Stomach smooth muscle (tissue), 2 donors: ENCODE data around the gene MALAT1.

Source experiments
- H3K27ac ChIP-seq: one replicate; pipeline ENCODE4 v1.7.0; 2013; ENCODE audit warnings: mild to moderate bottlenecking, low read length, inconsistent platforms
- H3K27me3 ChIP-seq, 2 donors: one replicate each; pipeline ENCODE4 v1.7.0; 2013; ENCODE audit warnings: low read length in 2 of 2; ENCODE audit not compliant: insufficient read depth in 2 of 2, control insufficient read depth in 1 of 2
- H3K36me3 ChIP-seq, 2 donors: one replicate each; pipeline ENCODE4 v1.7.0; 2013; ENCODE audit warnings: low read length in 2 of 2; ENCODE audit not compliant: control insufficient read depth in 2 of 2, insufficient read depth in 2 of 2
- H3K4me1 ChIP-seq: one replicate; pipeline ENCODE4 v1.7.0; 2013; ENCODE audit warnings: low read length; ENCODE audit not compliant: control insufficient read depth, insufficient read depth
- H3K4me3 ChIP-seq, 2 donors: one replicate each; pipeline ENCODE4 v1.7.0; 2013; ENCODE audit warnings: low read length in 2 of 2
- H3K9ac ChIP-seq, 2 donors: one replicate each; pipeline ENCODE4 v1.7.0; 2013; ENCODE audit warnings: low read length in 2 of 2, mild to moderate bottlenecking in 1 of 2
- H3K9me3 ChIP-seq, 2 donors: one replicate each; pipeline ENCODE4 v1.7.0; 2013; ENCODE audit warnings: low read length in 2 of 2; ENCODE audit not compliant: control insufficient read depth in 2 of 2
- donor health status: healthy.
- donor health status: Pancreatic carcinoma.

Gene MALAT1

GRCh38 chr11:65524741-65525545 lies 26.1 kb downstream of the MALAT1 start, which contains the start of gene SCYL1:
Gene SCYL1 (plus strand): TSS chr11:65525083. CDS start chr11:65525154, 71 bp downstream.
- Histone ChIP-seq H3K9ac (peak within 1 kb of the TSS; percentile 80 to 91), H3K36me3 (peaks cover 7 to 14% of the 10 kb centered on the region in 2 donors), H3K27ac (peak within 1 kb of the TSS; percentile 64), H3K4me1 (peaks cover 27% of the 10 kb centered on the region), H3K27me3 (no peaks in the 10 kb centered on the region), H3K4me3 (peak within 1 kb of the TSS; percentile 74 to 89), H3K9me3 (no peaks in the 10 kb centered on the region)

- Histone ChIP-seq H3K27me3 (no peaks in the 10 kb centered on the region), H3K27ac (peak overlapping the region; percentile 64), H3K9me3 (no peaks in the 10 kb centered on the region), H3K4me3 (peak overlapping the region; percentile 74 to 89), H3K36me3 (peaks cover 14 to 23% of the 10 kb centered on the region in 2 donors), H3K9ac (peak overlapping the region; percentile 76 to 91), H3K4me1 (peaks cover 27% of the 10 kb centered on the region)
Measured at GRCh38 chr11:65525546-65526480, 27.0 kb downstream of the MALAT1 start.

DNA sequence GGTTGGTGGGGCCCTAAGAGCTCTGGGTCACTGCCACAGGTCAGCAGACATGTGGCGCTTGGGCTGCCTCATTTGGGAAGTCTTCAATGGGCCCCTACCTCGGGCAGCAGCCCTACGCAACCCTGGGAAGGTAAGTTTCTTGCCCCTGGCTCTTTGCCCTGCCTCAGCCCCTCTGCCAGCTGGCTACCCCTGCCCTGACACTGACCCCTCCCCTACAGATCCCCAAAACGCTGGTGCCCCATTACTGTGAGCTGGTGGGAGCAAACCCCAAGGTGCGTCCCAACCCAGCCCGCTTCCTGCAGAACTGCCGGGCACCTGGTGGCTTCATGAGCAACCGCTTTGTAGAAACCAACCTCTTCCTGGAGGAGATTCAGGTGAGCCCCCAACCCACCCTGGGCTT lies 27.9 kb downstream of the MALAT1 start:
- Histone ChIP-seq H3K36me3 (peaks cover 23 to 31% of the 10 kb centered on the region in 2 donors), H3K4me3 (no peak overlapping the region), H3K27me3 (no peaks in the 10 kb centered on the region), H3K9ac (no peak overlapping the region), H3K4me1 (peaks cover 27% of the 10 kb centered on the region), H3K9me3 (no peaks in the 10 kb centered on the region), H3K27ac (no peak overlapping the region)

- Histone ChIP-seq H3K27me3 (no peaks in the 10 kb centered on the region), H3K9ac (no peak overlapping the region), H3K27ac (no peak overlapping the region), H3K9me3 (no peaks in the 10 kb centered on the region), H3K36me3 (peaks cover 32 to 44% of the 10 kb centered on the region in 2 donors), H3K4me1 (peaks cover 25% of the 10 kb centered on the region), H3K4me3 (no peak overlapping the region)
Measured at GRCh38 chr11:65528819-65529350, 30.0 kb downstream of the MALAT1 start.

GRCh38 chr11:65529475-65530156 lies 30.8 kb downstream of the MALAT1 start:
- Histone ChIP-seq H3K27me3 (no peaks in the 10 kb centered on the region), H3K9me3 (no peaks in the 10 kb centered on the region), H3K4me1 (peaks cover 21% of the 10 kb centered on the region), H3K9ac (no peak overlapping the region), H3K36me3 (peaks cover 32 to 46% of the 10 kb centered on the region in 2 donors), H3K4me3 (no peak overlapping the region), H3K27ac (no peak overlapping the region)

DNA sequence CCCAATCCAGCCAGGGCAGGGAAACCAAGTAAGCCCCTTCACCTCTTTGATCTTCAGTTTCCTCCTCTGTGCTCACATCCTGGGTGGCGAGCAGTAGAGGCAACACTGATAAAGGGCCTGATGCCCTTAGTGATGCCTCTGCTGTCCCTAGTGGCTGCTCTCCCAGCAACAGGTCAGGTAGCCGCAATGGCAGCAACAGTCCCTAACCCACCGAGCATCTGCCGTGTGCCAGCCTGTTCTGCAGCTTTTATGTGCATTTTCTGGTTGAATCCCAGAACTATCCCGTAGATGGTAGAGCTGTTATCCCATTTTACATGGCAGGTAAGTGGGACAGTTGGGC lies 31.3 kb downstream of the MALAT1 start:
- no peaks in the 10 kb centered on the region for H3K27me3 ChIP-seq
- no peak overlapping the region for H3K9ac ChIP-seq
- no peak overlapping the region for H3K4me3 ChIP-seq
- H3K27ac ChIP-seq = no peak overlapping the region
- H3K36me3 ChIP-seq = peaks cover 32 to 48% of the 10 kb centered on the region in 2 donors
- H3K4me1 ChIP-seq = peaks cover 21% of the 10 kb centered on the region
- H3K9me3 ChIP-seq = no peaks in the 10 kb centered on the region

DNA sequence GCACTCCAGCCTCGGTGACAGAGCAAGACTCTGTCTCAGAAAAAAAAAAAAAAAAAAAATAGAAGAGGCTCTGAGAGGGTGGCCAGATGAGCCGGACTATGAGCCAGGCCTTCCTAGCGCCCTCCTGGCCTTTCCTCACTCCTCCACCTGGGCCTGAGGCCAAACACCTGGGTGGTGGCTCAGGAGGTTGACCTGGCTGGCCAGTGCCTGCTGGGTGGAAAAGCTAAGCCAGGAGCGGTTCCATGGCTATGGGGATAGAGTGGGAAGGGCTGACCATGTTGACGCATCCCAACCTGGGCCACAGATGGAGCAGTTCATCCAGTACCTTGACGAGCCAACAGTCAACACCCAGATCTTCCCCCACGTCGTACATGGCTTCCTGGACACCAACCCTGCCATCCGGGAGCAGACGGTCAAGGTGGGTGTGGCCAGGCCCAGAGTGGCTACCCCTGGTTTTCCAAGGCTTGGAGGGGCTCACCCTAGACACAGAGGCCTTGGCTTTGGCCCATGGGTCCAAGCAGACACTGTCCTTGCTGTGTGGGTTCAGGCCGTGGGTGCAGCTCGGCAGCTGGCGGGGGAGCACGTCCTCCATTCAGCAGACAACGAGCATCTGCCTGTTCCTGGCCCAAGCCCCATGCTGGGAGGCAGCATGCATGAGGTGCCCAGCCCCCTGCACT lies 33.7 kb downstream of the MALAT1 start:
- H3K36me3 ChIP-seq = peaks cover 30 to 54% of the 10 kb centered on the region in 2 donors
- H3K27me3 ChIP-seq = no peaks in the 10 kb centered on the region
- peaks cover 6% of the 10 kb centered on the region for H3K4me1 ChIP-seq
- no peak overlapping the region for H3K27ac ChIP-seq
- H3K4me3 ChIP-seq = no peak overlapping the region
- H3K9ac ChIP-seq = no peak overlapping the region
- H3K9me3 ChIP-seq = no peaks in the 10 kb centered on the region

DNA sequence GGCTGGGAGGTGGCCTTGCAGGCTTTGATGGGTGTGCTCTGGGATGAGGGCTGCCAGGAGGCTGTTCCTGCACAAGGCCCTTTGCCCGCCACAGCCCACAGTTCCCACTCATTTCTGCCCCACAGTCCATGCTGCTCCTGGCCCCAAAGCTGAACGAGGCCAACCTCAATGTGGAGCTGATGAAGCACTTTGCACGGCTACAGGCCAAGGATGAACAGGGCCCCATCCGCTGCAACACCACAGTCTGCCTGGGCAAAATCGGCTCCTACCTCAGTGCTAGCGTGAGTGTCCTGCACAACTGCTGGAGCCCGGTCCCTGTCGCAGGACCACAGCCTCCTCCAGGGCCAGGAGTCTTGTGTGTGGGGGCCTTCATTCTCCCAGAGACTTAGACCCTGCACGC lies 36.3 kb downstream of the MALAT1 start:
- Histone ChIP-seq H3K36me3 (peaks cover 29 to 41% of the 10 kb centered on the region in 2 donors), H3K4me1 (peaks cover 10% of the 10 kb centered on the region), H3K27ac (no peak overlapping the region), H3K4me3 (no peak overlapping the region), H3K9me3 (no peaks in the 10 kb centered on the region), H3K9ac (no peak overlapping the region), H3K27me3 (no peaks in the 10 kb centered on the region)

- Histone ChIP-seq H3K36me3 (peaks cover 15 to 26% of the 10 kb centered on the region in 2 donors), H3K9ac (no peak overlapping the region), H3K27ac (peak overlapping the region; percentile 11), H3K27me3 (no peaks in the 10 kb centered on the region), H3K4me1 (peaks cover 25% of the 10 kb centered on the region), H3K4me3 (no peak overlapping the region), H3K9me3 (no peaks in the 10 kb centered on the region)
Measured at GRCh38 chr11:65536412-65537295, 37.8 kb downstream of the MALAT1 start.
